Measurements from ENCODE around the gene ADCY9.

ADCY9 gene

GRCh38 chr16:3922241-3922640 is 194.0 kb downstream of the ADCY9 start:
- H3K36me3 ChIP-seq (ENCODE audit: control insufficient read depth, insufficient read depth, low read length): no peaks in the 10 kb centered on the region
- H3K9ac ChIP-seq (ENCODE audit: low read depth, low read length): no peak overlapping the region
- H3K27me3 ChIP-seq (ENCODE audit: control insufficient read depth, insufficient read depth, low read length): no peaks in the 10 kb centered on the region
- H3K4me3 ChIP-seq (ENCODE audit: low read depth, low read length): no peak overlapping the region
- H3K4me1 ChIP-seq (ENCODE audit: control insufficient read depth, insufficient read depth, low read length): no peaks in the 10 kb centered on the region
- no peaks in the 10 kb centered on the region for H3K9me3 ChIP-seq (ENCODE audit: control insufficient read depth, insufficient read depth, low read length)

DNA sequence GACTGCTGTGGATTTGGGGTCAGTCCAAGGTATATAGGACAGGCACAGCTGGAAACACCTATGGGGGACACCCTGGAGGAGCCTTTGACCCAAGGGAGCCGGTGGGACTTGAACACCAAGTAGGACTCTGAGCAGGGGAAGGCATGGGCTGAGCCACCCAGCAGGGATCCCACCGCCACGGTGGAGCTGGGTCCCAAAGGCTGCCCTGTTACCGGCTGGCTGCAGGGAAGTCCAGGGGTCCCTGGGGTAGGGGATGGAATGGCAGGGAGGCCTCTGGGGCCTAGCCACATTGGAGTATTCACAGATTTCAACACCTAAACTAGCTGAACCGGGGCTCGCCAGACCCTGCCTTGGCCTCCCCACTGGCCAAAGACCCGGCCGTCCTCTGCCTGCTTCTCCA is 196.0 kb downstream of the ADCY9 start:
- H3K4me1 ChIP-seq (ENCODE audit: control insufficient read depth, insufficient read depth, low read length): no peaks in the 10 kb centered on the region
- no peaks in the 10 kb centered on the region for H3K36me3 ChIP-seq (ENCODE audit: control insufficient read depth, insufficient read depth, low read length)
- H3K27me3 ChIP-seq (ENCODE audit: control insufficient read depth, insufficient read depth, low read length): no peaks in the 10 kb centered on the region
- no peaks in the 10 kb centered on the region for H3K9me3 ChIP-seq (ENCODE audit: control insufficient read depth, insufficient read depth, low read length)
- no peak overlapping the region for H3K4me3 ChIP-seq (ENCODE audit: low read depth, low read length)
- no peak overlapping the region for H3K9ac ChIP-seq (ENCODE audit: low read depth, low read length)

DNA sequence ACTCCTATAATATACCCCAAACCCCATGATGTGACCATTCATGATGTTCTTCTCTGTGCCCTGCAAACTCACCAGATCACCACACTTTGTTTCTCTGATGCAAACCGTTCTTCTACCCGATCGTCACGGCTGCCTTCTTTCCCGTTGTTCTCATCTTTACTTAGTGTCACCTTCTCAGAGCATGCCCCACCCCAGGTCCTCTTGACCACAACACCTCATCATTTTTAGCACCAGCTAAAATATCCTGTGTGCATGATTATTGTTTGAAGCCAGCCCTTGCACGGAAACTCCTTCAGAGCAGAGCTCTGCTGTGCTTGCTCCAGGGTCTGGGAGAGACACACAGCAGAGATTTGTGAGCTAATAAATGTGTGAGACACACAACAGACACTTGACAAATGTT is 196.8 kb downstream of the ADCY9 start:
- H3K27me3 ChIP-seq (ENCODE audit: control insufficient read depth, insufficient read depth, low read length): no peaks in the 10 kb centered on the region
- no peak overlapping the region for H3K9ac ChIP-seq (ENCODE audit: low read depth, low read length)
- H3K9me3 ChIP-seq (ENCODE audit: control insufficient read depth, insufficient read depth, low read length): no peaks in the 10 kb centered on the region
- no peaks in the 10 kb centered on the region for H3K4me1 ChIP-seq (ENCODE audit: control insufficient read depth, insufficient read depth, low read length)
- H3K4me3 ChIP-seq (ENCODE audit: low read depth, low read length): no peak overlapping the region
- no peaks in the 10 kb centered on the region for H3K36me3 ChIP-seq (ENCODE audit: control insufficient read depth, insufficient read depth, low read length)

DNA sequence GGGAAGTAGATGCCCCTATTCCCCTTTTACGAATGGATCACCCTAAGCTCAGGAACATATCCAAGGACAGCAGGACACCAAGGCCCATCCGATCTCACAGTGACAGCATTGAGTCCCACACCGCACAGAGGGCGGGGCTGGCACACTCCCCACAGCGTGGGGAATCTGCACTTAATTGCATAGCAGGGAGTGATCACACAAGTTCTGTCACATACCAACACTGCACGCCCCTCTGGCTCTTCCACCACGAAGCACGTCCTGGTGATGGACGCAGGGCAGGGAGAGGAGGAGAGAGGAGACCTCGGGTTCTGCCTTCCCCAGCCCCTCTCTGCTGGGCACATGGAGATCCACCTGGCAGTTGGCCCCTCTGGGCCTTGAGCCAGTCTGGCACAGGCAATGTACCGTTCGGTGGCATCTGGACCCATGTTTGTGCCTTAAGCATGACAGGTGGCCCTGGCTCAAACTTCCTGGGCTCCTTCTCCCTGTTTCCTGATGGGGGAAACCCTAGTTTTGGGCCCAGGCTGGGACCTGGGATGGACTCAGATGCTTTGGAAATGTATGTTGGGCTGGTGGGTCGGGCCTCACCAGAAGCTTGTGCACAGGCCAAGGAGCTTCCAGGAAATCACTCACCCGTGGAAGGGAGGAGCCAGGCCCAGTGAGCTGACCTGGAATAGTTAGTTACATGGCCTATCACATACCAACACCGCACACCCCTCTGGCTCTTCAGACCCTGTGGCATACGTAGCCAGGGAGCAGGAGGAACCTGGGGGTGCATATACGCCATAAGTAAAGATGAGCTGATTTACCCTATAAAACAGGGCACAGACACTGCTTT is 200.6 kb downstream of the ADCY9 start:
- no peaks in the 10 kb centered on the region for H3K9me3 ChIP-seq (ENCODE audit: control insufficient read depth, insufficient read depth, low read length)
- H3K36me3 ChIP-seq (ENCODE audit: control insufficient read depth, insufficient read depth, low read length): no peaks in the 10 kb centered on the region
- H3K27me3 ChIP-seq (ENCODE audit: control insufficient read depth, insufficient read depth, low read length): no peaks in the 10 kb centered on the region
- H3K4me1 ChIP-seq (ENCODE audit: control insufficient read depth, insufficient read depth, low read length): no peaks in the 10 kb centered on the region
- no peak overlapping the region for H3K9ac ChIP-seq (ENCODE audit: low read depth, low read length)
- no peak overlapping the region for H3K4me3 ChIP-seq (ENCODE audit: low read depth, low read length)

- no peaks in the 10 kb centered on the region for H3K27me3 ChIP-seq (ENCODE audit: control insufficient read depth, insufficient read depth, low read length)
- H3K9me3 ChIP-seq (ENCODE audit: control insufficient read depth, insufficient read depth, low read length): no peaks in the 10 kb centered on the region
- H3K36me3 ChIP-seq (ENCODE audit: control insufficient read depth, insufficient read depth, low read length): no peaks in the 10 kb centered on the region
These were observed 203.3 kb downstream of the ADCY9 start for GRCh38 chr16:3912897-3913296.

More at GRCh38 chr16:3912897-3913296, 203.3 kb downstream of the ADCY9 start:
- Histone ChIP-seq H3K4me1 (ENCODE audit: control insufficient read depth, insufficient read depth, low read length) (no peaks in the 10 kb centered on the region), H3K9ac (ENCODE audit: low read depth, low read length) (no peak overlapping the region), H3K4me3 (ENCODE audit: low read depth, low read length) (no peak overlapping the region)

All from iPS-15b (cell line).